ENCODE measurements around the gene NBL1.

The NBL1 gene

DNA sequence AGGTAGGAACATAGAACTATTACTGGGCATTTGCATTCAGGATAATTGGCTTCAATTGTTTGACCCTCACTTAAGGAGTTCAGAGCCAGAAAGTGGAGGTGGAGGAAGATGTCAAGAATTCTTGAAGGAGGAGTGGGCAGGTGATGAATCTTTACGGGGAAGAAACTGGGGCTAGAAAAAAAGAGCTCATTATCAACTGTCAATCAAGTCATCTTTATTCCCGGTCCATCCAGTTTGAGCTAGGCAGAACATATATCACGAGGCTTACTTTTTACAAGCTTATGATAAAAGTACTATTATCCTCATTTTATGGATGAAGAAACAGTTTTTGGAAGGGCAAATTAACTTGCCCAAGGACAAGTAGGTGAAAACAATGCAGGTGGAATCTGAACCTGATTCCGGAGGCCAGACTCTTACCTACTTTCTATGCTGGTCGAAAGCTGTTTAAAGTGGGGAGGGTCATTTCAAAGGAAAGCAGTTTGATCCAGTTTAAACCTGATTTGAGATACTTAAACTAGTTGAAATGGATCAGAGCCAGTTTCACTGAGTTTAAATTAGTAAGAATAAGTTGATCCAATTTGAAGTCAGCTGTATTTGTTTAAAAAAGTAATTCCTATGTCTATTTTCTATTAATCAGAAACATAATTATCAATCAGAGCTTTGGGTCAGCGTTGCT is 13.3 kb upstream of the NBL1 start:
- Histone ChIP-seq H3K36me3 (ENCODE audit: control insufficient read depth in 2 of 2, insufficient read depth in 1 of 2, low read length in 2 of 2) (peaks cover 0 to 31% of the 10 kb centered on the region in 2 experiments; a peak in 1 of 3 replicates), H3K27ac (ENCODE audit: extremely low read depth, low read depth, low read length) (no peak overlapping the region), H3K9me3 (ENCODE audit: control insufficient read depth, insufficient read depth, low read depth, low read length) (no peaks in the 10 kb centered on the region), H3K4me3 (ENCODE audit: low read depth, low read length) (no peak overlapping the region), H3K4me1 (ENCODE audit: control insufficient read depth, insufficient read depth, low read length) (no peaks in the 10 kb centered on the region)
- POLR2A ChIA-PET, result no interaction called here
- CTCF ChIA-PET, result interaction anchor here (0.6 to 1.6 kb wide), 4 partner anchors 9 to 48 kb away, joined by 3 to 6 read pairs (median 4); no protein-coding TSS in a partner anchor
- no peak for TF ChIP-seq ZSCAN16 (tag by site-specific recombination; IDR thresholded peaks at IDR 0.05)
- TF ChIP-seq PRDM1 (tag by site-specific recombination; IDR thresholded peaks at IDR 0.05), result 0 out of 2 replicates have a peak, but pooled peaks have one; percentile 14
- TF ChIP-seq, protein P1, sequence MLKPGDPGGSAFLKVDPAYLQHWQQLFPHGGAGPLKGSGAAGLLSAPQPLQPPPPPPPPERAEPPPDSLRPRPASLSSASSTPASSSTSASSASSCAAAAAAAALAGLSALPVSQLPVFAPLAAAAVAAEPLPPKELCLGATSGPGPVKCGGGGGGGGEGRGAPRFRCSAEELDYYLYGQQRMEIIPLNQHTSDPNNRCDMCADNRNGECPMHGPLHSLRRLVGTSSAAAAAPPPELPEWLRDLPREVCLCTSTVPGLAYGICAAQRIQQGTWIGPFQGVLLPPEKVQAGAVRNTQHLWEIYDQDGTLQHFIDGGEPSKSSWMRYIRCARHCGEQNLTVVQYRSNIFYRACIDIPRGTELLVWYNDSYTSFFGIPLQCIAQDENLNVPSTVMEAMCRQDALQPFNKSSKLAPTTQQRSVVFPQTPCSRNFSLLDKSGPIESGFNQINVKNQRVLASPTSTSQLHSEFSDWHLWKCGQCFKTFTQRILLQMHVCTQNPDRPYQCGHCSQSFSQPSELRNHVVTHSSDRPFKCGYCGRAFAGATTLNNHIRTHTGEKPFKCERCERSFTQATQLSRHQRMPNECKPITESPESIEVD (tag by site-specific recombination; IDR thresholded peaks at IDR 0.05), result peak; percentile 73
- TF ChIP-seq ZNF366 (tag by site-specific recombination; conservative IDR thresholded peaks at IDR 0.05), result no peak
- peak; percentile 50; the same call in 1 of the 2 replicates for TF ChIP-seq EGR2 (tag by site-specific recombination; IDR thresholded peaks at IDR 0.05; ENCODE audit: low read depth)
- no peak for TF ChIP-seq SALL2 (tag by site-specific recombination; IDR thresholded peaks at IDR 0.05; ENCODE audit: borderline replicate concordance)
- TF ChIP-seq ZNF416 (tag by site-specific recombination; IDR thresholded peaks at IDR 0.05), result no peak
- no peak for TF ChIP-seq HOXC10 (CRISPR knock-in tag; IDR thresholded peaks at IDR 0.05)
- TF ChIP-seq ZNF157 (tag by site-specific recombination; IDR thresholded peaks at IDR 0.05), result no peak
- TF ChIP-seq KLF16 (tag by site-specific recombination; IDR thresholded peaks at IDR 0.05), result no peak
- TF ChIP-seq, protein P2, sequence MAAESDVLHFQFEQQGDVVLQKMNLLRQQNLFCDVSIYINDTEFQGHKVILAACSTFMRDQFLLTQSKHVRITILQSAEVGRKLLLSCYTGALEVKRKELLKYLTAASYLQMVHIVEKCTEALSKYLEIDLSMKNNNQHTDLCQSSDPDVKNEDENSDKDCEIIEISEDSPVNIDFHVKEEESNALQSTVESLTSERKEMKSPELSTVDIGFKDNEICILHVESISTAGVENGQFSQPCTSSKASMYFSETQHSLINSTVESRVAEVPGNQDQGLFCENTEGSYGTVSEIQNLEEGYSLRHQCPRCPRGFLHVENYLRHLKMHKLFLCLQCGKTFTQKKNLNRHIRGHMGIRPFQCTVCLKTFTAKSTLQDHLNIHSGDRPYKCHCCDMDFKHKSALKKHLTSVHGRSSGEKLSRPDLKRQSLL (tag by site-specific recombination; IDR thresholded peaks at IDR 0.05), result no peak

DNA sequence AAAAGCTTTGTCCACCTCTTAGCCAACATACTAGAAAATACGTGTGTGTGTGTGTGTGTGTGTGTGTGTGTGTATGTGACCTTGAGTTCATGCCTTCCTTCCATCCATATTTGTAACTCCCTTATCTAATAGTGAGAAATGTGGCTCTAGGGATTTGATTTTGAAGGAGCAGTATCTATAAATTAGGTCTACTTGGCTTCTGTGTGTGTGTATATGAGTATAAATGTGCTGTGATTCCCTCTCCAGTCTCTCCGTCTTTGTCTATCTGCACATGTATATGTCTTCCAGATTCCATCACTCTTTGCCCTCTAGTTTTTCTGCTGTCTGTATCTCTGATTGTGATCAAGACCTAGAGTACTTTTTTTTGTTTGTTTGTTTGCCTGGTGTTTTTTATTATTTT is 11.9 kb upstream of the NBL1 start:
- no peaks in the 10 kb centered on the region for H3K4me1 ChIP-seq (ENCODE audit: control insufficient read depth, insufficient read depth, low read length)
- ChIA-PET POLR2A (interaction anchor here (0.6 kb wide), 1 partner anchor 389 kb away, joined by 3 read pairs; no protein-coding TSS in a partner anchor), CTCF (interaction anchor here (0.6 kb wide), 2 partner anchors 35 to 240 kb away, joined by 3 read pairs; no protein-coding TSS in a partner anchor)
- peaks cover 0 to 18% of the 10 kb centered on the region in 2 experiments; a peak in 1 of 3 replicates for H3K36me3 ChIP-seq (ENCODE audit: control insufficient read depth in 2 of 2, insufficient read depth in 1 of 2, low read length in 2 of 2)
- no peaks in the 10 kb centered on the region for H3K9me3 ChIP-seq (ENCODE audit: control insufficient read depth, insufficient read depth, low read depth, low read length)
- no peak for TF ChIP-seq ZNF169 (tag by site-specific recombination; IDR thresholded peaks at IDR 0.05)
- TF ChIP-seq, protein P3, sequence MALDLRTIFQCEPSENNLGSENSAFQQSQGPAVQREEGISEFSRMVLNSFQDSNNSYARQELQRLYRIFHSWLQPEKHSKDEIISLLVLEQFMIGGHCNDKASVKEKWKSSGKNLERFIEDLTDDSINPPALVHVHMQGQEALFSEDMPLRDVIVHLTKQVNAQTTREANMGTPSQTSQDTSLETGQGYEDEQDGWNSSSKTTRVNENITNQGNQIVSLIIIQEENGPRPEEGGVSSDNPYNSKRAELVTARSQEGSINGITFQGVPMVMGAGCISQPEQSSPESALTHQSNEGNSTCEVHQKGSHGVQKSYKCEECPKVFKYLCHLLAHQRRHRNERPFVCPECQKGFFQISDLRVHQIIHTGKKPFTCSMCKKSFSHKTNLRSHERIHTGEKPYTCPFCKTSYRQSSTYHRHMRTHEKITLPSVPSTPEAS (tag by site-specific recombination; IDR thresholded peaks at IDR 0.05), result 0 out of 2 replicates have a peak, but pooled peaks have one; percentile 9
- no peak for TF ChIP-seq ZXDB (tag by site-specific recombination; IDR thresholded peaks at IDR 0.05)
- TF ChIP-seq, protein P4, sequence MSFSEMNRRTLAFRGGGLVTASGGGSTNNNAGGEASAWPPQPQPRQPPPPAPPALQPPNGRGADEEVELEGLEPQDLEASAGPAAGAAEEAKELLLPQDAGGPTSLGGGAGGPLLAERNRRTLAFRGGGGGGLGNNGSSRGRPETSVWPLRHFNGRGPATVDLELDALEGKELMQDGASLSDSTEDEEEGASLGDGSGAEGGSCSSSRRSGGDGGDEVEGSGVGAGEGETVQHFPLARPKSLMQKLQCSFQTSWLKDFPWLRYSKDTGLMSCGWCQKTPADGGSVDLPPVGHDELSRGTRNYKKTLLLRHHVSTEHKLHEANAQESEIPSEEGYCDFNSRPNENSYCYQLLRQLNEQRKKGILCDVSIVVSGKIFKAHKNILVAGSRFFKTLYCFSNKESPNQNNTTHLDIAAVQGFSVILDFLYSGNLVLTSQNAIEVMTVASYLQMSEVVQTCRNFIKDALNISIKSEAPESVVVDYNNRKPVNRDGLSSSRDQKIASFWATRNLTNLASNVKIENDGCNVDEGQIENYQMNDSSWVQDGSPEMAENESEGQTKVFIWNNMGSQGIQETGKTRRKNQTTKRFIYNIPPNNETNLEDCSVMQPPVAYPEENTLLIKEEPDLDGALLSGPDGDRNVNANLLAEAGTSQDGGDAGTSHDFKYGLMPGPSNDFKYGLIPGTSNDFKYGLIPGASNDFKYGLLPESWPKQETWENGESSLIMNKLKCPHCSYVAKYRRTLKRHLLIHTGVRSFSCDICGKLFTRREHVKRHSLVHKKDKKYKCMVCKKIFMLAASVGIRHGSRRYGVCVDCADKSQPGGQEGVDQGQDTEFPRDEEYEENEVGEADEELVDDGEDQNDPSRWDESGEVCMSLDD (tag by site-specific recombination; IDR thresholded peaks at IDR 0.05), result no peak
- no peak for TF ChIP-seq ZNF140 (tag by site-specific recombination; IDR thresholded peaks at IDR 0.05)
- no peak for TF ChIP-seq ZNF157 (tag by site-specific recombination; IDR thresholded peaks at IDR 0.05)
- no peak for TF ChIP-seq ZNF571 (tag by site-specific recombination; IDR thresholded peaks at IDR 0.05)
- no peak overlapping the region for H3K4me3 ChIP-seq (ENCODE audit: low read depth, low read length)
- H3K27ac ChIP-seq (ENCODE audit: extremely low read depth, low read depth, low read length), result no peak overlapping the region

All from HEK293 (cell line).